ENCODE measurements around the gene AFAP1.

Gene AFAP1

GRCh38 chr4:7819446-7819845 lies 120.2 kb downstream of the AFAP1 start:
- DNase-seq (ENCODE audit: low read depth): no peak
- no peak overlapping the region for H3K4me3 ChIP-seq (ENCODE audit: low read depth, low read length)
- TF ChIP-seq, protein P1, sequence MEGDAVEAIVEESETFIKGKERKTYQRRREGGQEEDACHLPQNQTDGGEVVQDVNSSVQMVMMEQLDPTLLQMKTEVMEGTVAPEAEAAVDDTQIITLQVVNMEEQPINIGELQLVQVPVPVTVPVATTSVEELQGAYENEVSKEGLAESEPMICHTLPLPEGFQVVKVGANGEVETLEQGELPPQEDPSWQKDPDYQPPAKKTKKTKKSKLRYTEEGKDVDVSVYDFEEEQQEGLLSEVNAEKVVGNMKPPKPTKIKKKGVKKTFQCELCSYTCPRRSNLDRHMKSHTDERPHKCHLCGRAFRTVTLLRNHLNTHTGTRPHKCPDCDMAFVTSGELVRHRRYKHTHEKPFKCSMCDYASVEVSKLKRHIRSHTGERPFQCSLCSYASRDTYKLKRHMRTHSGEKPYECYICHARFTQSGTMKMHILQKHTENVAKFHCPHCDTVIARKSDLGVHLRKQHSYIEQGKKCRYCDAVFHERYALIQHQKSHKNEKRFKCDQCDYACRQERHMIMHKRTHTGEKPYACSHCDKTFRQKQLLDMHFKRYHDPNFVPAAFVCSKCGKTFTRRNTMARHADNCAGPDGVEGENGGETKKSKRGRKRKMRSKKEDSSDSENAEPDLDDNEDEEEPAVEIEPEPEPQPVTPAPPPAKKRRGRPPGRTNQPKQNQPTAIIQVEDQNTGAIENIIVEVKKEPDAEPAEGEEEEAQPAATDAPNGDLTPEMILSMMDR (IDR thresholded peaks at IDR 0.05; ENCODE audit: control insufficient read depth, extremely low read depth, insufficient read depth): no peak

- no peak for DNase-seq (ENCODE audit: low read depth)
- H3K4me3 ChIP-seq (ENCODE audit: low read depth, low read length): no peak overlapping the region
- TF ChIP-seq, protein P1 (IDR thresholded peaks at IDR 0.05; ENCODE audit: control insufficient read depth, extremely low read depth, insufficient read depth): no peak
These were observed 121.2 kb downstream of the AFAP1 start for GRCh38 chr4:7818399-7818911.

- DNase-seq (ENCODE audit: low read depth): no peak
- TF ChIP-seq, protein P1 (IDR thresholded peaks at IDR 0.05; ENCODE audit: control insufficient read depth, extremely low read depth, insufficient read depth): no peak
- no peak overlapping the region for H3K4me3 ChIP-seq (ENCODE audit: low read depth, low read length)
These were observed 121.7 kb downstream of the AFAP1 start for GRCh38 chr4:7817877-7818398.

DNA sequence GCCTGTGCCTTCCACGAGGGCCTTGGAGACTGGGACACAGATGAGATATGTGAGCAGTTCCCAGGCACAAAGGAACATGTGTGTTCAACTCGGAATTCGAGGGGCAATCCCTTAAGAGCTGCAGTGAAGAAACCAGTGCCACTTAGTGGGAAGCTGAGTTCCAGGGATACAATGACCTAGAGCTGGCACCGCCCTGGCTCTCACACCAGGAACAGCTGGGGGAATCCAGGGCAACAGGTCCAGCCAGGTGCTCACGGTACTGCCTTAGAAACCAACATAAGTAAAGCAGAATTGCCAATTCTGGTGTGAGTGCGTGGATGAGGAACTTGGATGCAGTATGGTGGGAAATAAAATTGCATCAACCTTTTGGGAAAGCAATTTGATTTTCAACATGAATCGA lies 122.9 kb downstream of the AFAP1 start:
- peak; percentile 38 for DNase-seq (ENCODE audit: low read depth)
- TF ChIP-seq, protein P1 (IDR thresholded peaks at IDR 0.05; ENCODE audit: control insufficient read depth, extremely low read depth, insufficient read depth): no peak
- no peak overlapping the region for H3K4me3 ChIP-seq (ENCODE audit: low read depth, low read length)

DNA sequence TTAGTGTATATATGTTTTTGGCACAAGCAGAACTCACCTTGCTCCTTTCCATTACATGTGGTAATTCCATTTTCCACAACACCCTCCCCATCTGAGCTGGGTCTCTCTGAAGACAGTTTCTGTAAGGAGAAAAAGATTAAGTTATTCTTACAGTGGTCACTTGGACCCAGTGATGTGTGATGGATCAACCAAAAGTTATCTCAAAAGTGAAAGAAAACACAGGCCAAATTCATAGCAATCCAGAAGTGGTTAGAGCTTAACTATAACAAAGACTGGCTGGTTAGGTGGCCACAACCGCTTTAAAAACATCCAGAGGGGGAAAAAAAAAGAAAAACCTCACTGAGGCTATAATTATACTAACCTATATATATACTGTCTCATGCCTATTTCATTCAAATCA lies 123.7 kb downstream of the AFAP1 start:
- no peak for DNase-seq (ENCODE audit: low read depth)
- TF ChIP-seq, protein P1 (IDR thresholded peaks at IDR 0.05; ENCODE audit: control insufficient read depth, extremely low read depth, insufficient read depth): no peak
- H3K4me3 ChIP-seq (ENCODE audit: low read depth, low read length): no peak overlapping the region

- no peak overlapping the region for H3K4me3 ChIP-seq (ENCODE audit: low read depth, low read length)
- no peak for DNase-seq (ENCODE audit: low read depth)
- TF ChIP-seq, protein P1 (IDR thresholded peaks at IDR 0.05; ENCODE audit: control insufficient read depth, extremely low read depth, insufficient read depth): no peak
These were observed 124.1 kb downstream of the AFAP1 start for GRCh38 chr4:7815562-7815961.

DNA sequence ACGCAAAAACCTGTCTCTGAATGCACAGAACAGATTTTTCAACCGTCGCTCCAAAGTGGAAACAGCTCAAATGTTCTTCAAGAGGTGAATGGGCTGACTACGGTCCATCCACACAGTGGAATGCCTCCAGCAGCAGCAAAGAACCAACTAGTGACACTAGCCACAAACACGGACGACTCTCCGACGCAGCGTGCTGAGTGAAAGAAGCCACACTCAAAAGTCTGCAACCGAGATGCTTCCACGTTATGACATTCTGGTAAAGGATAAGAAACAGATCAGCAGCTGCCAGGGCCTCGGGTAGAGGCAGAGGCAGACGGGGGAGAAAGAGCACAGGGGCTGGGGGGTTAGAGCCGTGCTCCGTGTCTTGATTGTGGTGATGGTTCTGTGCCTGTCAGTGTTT lies 125.2 kb downstream of the AFAP1 start:
- TF ChIP-seq, protein P1 (IDR thresholded peaks at IDR 0.05; ENCODE audit: control insufficient read depth, extremely low read depth, insufficient read depth): no peak
- DNase-seq (ENCODE audit: low read depth): no peak
- H3K4me3 ChIP-seq (ENCODE audit: low read depth, low read length): no peak overlapping the region

All from LNCaP clone FGC (cell line).